ENCODE results near the gene MS4A6A.

Gene MS4A6A

GRCh38 chr11:60128376-60128775 is 54.5 kb downstream of the MS4A6A start:
- DNase-seq (ENCODE audit: low read depth in 2 of 2), result no peak

DNA sequence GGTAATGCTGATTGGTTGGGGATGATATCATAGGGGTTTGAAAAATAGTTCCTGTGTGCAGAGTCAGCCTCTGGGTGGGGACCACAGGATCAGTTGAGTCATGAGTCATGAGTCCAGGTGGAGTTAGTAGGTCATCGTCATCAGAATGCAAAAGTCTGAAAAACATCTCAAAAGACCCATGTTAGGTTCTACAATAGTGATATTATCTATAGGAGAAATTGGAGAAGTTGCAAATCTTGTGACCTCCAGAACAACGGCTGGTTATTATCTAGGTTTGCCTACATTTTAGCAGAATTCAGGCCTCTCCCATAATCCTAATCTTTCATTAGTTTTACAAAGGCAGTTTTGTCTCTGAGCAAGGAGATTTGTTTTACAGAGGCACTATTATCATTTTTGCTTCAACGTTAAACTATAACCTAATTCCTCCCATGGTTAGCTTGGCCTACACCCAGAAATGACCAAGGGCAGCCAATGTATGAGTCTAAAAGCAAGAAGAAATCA is 55.5 kb downstream of the MS4A6A start:
- no peak for DNase-seq (ENCODE audit: low read depth in 2 of 2)

DNA sequence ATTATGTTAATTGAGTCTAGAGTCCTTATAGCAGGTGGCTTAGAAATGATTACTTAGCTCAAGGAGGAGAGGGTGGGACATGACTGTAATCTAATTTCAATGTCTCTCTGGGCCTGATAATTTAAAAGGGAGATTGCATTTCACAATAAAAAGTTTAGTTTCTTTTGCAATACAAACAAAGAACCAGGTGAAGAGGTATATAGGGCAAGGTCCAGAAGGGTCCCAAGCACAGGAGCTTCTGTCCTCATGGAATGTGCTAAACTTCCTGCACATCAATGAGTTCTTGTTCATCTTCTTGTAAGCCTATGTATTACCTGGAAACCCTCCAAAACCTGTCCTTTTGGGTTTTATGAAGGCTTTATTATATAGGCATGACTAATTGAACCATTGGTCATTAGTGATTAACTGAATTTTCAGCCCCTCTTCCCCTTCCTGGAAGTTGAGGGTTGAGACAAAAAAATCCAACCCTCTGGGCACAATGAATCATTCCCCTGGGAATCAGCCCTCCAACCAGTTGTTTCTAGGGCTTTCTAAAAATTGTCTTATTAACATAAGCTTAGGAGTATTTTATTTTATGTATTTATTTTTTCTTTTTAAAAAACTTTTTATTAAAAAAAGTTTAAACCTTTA is 56.8 kb downstream of the MS4A6A start:
- DNase-seq (ENCODE audit: low read depth in 2 of 2), result no peak

- DNase-seq (ENCODE audit: low read depth in 2 of 2), result no peak
Observed at GRCh38 chr11:60124802-60125432, 58.0 kb downstream of the MS4A6A start.
